Measurements from ENCODE around the gene ZNF117.
A peak's percentile ranks its signal among the peaks of the same experiment; 100 is the strongest.
"Not testable (repeated sequence)": the region's sequence is repeated elsewhere in the genome, so short reads cannot be mapped to it uniquely, and the experiment has no call there.

ZNF117 gene

GRCh38 chr7:64990936-64991335, at the start of gene ZNF117:
Gene ZNF117, minus strand, starts transcription at chr7:64991036.
- Histone ChIP-seq H3K36me3 (ENCODE audit: insufficient read depth, low read length) (peaks cover 20% of the 10 kb centered on the region), H3K27me3 (ENCODE audit: insufficient read depth, low read length) (no peaks in the 10 kb centered on the region), H3K4me3 (ENCODE audit: low read depth, low read length) (no peak within 1 kb of the TSS), H3K4me1 (ENCODE audit: control insufficient read depth, insufficient read depth, low read length, unreplicated experiment) (no peaks in the 10 kb centered on the region), H3K79me2 (ENCODE audit: control insufficient read depth, insufficient read depth, low read length, unreplicated experiment) (no peaks in the 10 kb centered on the region), H3K27ac (ENCODE audit: low read depth, low read length) (no peak within 1 kb of the TSS), H2AFZ (ENCODE audit: low read length, unreplicated experiment) (no peak within 1 kb of the TSS)

GRCh38 chr7:65038767-65039166, 47.9 kb upstream of the ZNF117 start:
- not testable (repeated sequence) for H3K36me3 ChIP-seq (ENCODE audit: insufficient read depth, low read length); H3K27me3 ChIP-seq (ENCODE audit: insufficient read depth, low read length); H3K4me1 ChIP-seq (ENCODE audit: control insufficient read depth, insufficient read depth, low read length, unreplicated experiment); H3K27ac ChIP-seq (ENCODE audit: low read depth, low read length)
- Histone ChIP-seq H2AFZ (ENCODE audit: low read length, unreplicated experiment) (peak overlapping the region; percentile 67), H3K79me2 (ENCODE audit: control insufficient read depth, insufficient read depth, low read length, unreplicated experiment) (peaks cover 19% of the 10 kb centered on the region), H3K4me3 (ENCODE audit: low read depth, low read length) (peak overlapping the region; percentile 91)

GRCh38 chr7:65037740-65038688, 47.2 kb upstream of the ZNF117 start:
- H2AFZ ChIP-seq (ENCODE audit: low read length, unreplicated experiment), result no peak overlapping the region
- H3K4me3 ChIP-seq (ENCODE audit: low read depth, low read length), result peak overlapping the region; percentile 91
- peaks cover 19% of the 10 kb centered on the region for H3K79me2 ChIP-seq (ENCODE audit: control insufficient read depth, insufficient read depth, low read length, unreplicated experiment)
- peaks cover 7% of the 10 kb centered on the region for H3K4me1 ChIP-seq (ENCODE audit: control insufficient read depth, insufficient read depth, low read length, unreplicated experiment)
- no peak overlapping the region for H3K27ac ChIP-seq (ENCODE audit: low read depth, low read length)
- no peaks in the 10 kb centered on the region for H3K27me3 ChIP-seq (ENCODE audit: insufficient read depth, low read length)
- H3K36me3 ChIP-seq (ENCODE audit: insufficient read depth, low read length), result no peaks in the 10 kb centered on the region

- H2AFZ ChIP-seq (ENCODE audit: low read length, unreplicated experiment); H3K27me3 ChIP-seq (ENCODE audit: insufficient read depth, low read length); H3K36me3 ChIP-seq (ENCODE audit: insufficient read depth, low read length); H3K27ac ChIP-seq (ENCODE audit: low read depth, low read length); H3K4me3 ChIP-seq (ENCODE audit: low read depth, low read length); H3K4me1 ChIP-seq (ENCODE audit: control insufficient read depth, insufficient read depth, low read length, unreplicated experiment): not testable (repeated sequence)
- peaks cover 15% of the 10 kb centered on the region for H3K79me2 ChIP-seq (ENCODE audit: control insufficient read depth, insufficient read depth, low read length, unreplicated experiment)
These were observed 45.7 kb upstream of the ZNF117 start for GRCh38 chr7:65036526-65036925.

GRCh38 chr7:65035469-65035868, 44.6 kb upstream of the ZNF117 start:
- not testable (repeated sequence) for H3K27me3 ChIP-seq (ENCODE audit: insufficient read depth, low read length); H3K36me3 ChIP-seq (ENCODE audit: insufficient read depth, low read length); H3K4me3 ChIP-seq (ENCODE audit: low read depth, low read length); H2AFZ ChIP-seq (ENCODE audit: low read length, unreplicated experiment); H3K4me1 ChIP-seq (ENCODE audit: control insufficient read depth, insufficient read depth, low read length, unreplicated experiment); H3K27ac ChIP-seq (ENCODE audit: low read depth, low read length)
- H3K79me2 ChIP-seq (ENCODE audit: control insufficient read depth, insufficient read depth, low read length, unreplicated experiment), result peaks cover 15% of the 10 kb centered on the region

GRCh38 chr7:65034120-65034782, 43.4 kb upstream of the ZNF117 start:
- not testable (repeated sequence) for H3K27ac ChIP-seq (ENCODE audit: low read depth, low read length); H3K4me1 ChIP-seq (ENCODE audit: control insufficient read depth, insufficient read depth, low read length, unreplicated experiment); H2AFZ ChIP-seq (ENCODE audit: low read length, unreplicated experiment); H3K4me3 ChIP-seq (ENCODE audit: low read depth, low read length); H3K27me3 ChIP-seq (ENCODE audit: insufficient read depth, low read length); H3K36me3 ChIP-seq (ENCODE audit: insufficient read depth, low read length); H3K79me2 ChIP-seq (ENCODE audit: control insufficient read depth, insufficient read depth, low read length, unreplicated experiment)

- not testable (repeated sequence) for H3K27me3 ChIP-seq (ENCODE audit: insufficient read depth, low read length); H3K4me3 ChIP-seq (ENCODE audit: low read depth, low read length); H3K27ac ChIP-seq (ENCODE audit: low read depth, low read length); H3K36me3 ChIP-seq (ENCODE audit: insufficient read depth, low read length); H3K4me1 ChIP-seq (ENCODE audit: control insufficient read depth, insufficient read depth, low read length, unreplicated experiment); H2AFZ ChIP-seq (ENCODE audit: low read length, unreplicated experiment); H3K79me2 ChIP-seq (ENCODE audit: control insufficient read depth, insufficient read depth, low read length, unreplicated experiment)
These were observed 42.6 kb upstream of the ZNF117 start for GRCh38 chr7:65033391-65033790.

GRCh38 chr7:65025023-65025422, 34.2 kb upstream of the ZNF117 start:
- H3K27ac ChIP-seq (ENCODE audit: low read depth, low read length); H3K79me2 ChIP-seq (ENCODE audit: control insufficient read depth, insufficient read depth, low read length, unreplicated experiment); H3K4me1 ChIP-seq (ENCODE audit: control insufficient read depth, insufficient read depth, low read length, unreplicated experiment); H2AFZ ChIP-seq (ENCODE audit: low read length, unreplicated experiment); H3K4me3 ChIP-seq (ENCODE audit: low read depth, low read length); H3K27me3 ChIP-seq (ENCODE audit: insufficient read depth, low read length); H3K36me3 ChIP-seq (ENCODE audit: insufficient read depth, low read length): not testable (repeated sequence)

- not testable (repeated sequence) for H2AFZ ChIP-seq (ENCODE audit: low read length, unreplicated experiment); H3K27ac ChIP-seq (ENCODE audit: low read depth, low read length); H3K36me3 ChIP-seq (ENCODE audit: insufficient read depth, low read length)
These were observed 30.1 kb upstream of the ZNF117 start for GRCh38 chr7:65020978-65021377.

GRCh38 chr7:65009881-65010280, 19.0 kb upstream of the ZNF117 start:
- not testable (repeated sequence) for H3K36me3 ChIP-seq (ENCODE audit: insufficient read depth, low read length); H3K27me3 ChIP-seq (ENCODE audit: insufficient read depth, low read length); H3K27ac ChIP-seq (ENCODE audit: low read depth, low read length); H3K4me3 ChIP-seq (ENCODE audit: low read depth, low read length); H2AFZ ChIP-seq (ENCODE audit: low read length, unreplicated experiment); H3K4me1 ChIP-seq (ENCODE audit: control insufficient read depth, insufficient read depth, low read length, unreplicated experiment)
- H3K79me2 ChIP-seq (ENCODE audit: control insufficient read depth, insufficient read depth, low read length, unreplicated experiment), result peaks cover 14% of the 10 kb centered on the region

More at GRCh38 chr7:65020978-65021377, 30.1 kb upstream of the ZNF117 start:
- not testable (repeated sequence) for H3K4me1 ChIP-seq (ENCODE audit: control insufficient read depth, insufficient read depth, low read length, unreplicated experiment); H3K79me2 ChIP-seq (ENCODE audit: control insufficient read depth, insufficient read depth, low read length, unreplicated experiment); H3K4me3 ChIP-seq (ENCODE audit: low read depth, low read length); H3K27me3 ChIP-seq (ENCODE audit: insufficient read depth, low read length)

- not testable (repeated sequence) for H2AFZ ChIP-seq (ENCODE audit: low read length, unreplicated experiment); H3K27me3 ChIP-seq (ENCODE audit: insufficient read depth, low read length); H3K4me3 ChIP-seq (ENCODE audit: low read depth, low read length)
These were observed 18.6 kb upstream of the ZNF117 start for GRCh38 chr7:65009394-65009793.

More at GRCh38 chr7:65009394-65009793, 18.6 kb upstream of the ZNF117 start:
- H3K4me1 ChIP-seq (ENCODE audit: control insufficient read depth, insufficient read depth, low read length, unreplicated experiment); H3K27ac ChIP-seq (ENCODE audit: low read depth, low read length); H3K36me3 ChIP-seq (ENCODE audit: insufficient read depth, low read length): not testable (repeated sequence)
- H3K79me2 ChIP-seq (ENCODE audit: control insufficient read depth, insufficient read depth, low read length, unreplicated experiment), result peaks cover 15% of the 10 kb centered on the region

All from ACC112 (cell line).